ENCODE results near the gene LHFPL6.

LHFPL6 gene

DNA sequence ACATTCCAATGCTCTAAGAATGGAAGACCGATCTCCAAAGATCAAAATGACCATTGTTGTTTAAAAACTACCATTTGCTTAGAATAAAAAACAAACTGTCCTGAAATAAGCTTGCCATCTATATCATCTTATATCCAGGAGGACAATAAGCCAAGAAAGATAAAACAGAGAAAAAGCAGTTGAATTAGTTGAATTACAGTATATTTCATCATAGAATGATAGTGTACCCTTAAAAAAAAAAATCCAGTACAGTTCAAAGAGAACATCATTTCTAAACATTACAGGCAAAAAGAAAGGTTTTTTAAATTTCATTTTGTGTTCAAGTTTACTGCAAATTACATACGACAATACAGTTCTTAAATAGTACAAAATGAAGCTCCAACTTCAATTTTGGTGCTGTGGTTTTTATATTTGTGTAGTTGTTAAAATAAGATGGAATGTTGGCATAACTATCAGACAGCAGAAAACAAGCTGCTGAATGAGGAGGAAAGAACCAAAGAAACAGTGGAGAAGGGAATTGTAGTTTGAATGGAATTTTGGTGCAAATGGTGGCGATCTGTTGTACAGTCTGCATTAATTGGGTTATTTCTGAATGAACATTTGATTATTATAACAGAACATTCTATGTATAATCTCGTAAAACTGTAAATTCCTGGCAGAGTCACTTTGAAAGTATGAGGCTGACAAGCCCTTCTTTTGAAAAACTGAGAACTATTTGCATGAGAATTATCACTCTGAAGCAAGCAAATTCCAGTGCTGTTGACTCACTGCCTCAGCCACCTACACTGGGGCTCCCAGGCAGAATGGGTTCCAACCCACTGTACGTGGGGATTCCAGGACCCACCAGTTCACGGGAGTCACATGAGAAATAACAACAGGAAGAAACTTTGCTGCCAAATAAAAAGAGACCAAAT lies 37.7 kb downstream of the LHFPL6 start:
- TF ChIP-seq, protein P1, sequence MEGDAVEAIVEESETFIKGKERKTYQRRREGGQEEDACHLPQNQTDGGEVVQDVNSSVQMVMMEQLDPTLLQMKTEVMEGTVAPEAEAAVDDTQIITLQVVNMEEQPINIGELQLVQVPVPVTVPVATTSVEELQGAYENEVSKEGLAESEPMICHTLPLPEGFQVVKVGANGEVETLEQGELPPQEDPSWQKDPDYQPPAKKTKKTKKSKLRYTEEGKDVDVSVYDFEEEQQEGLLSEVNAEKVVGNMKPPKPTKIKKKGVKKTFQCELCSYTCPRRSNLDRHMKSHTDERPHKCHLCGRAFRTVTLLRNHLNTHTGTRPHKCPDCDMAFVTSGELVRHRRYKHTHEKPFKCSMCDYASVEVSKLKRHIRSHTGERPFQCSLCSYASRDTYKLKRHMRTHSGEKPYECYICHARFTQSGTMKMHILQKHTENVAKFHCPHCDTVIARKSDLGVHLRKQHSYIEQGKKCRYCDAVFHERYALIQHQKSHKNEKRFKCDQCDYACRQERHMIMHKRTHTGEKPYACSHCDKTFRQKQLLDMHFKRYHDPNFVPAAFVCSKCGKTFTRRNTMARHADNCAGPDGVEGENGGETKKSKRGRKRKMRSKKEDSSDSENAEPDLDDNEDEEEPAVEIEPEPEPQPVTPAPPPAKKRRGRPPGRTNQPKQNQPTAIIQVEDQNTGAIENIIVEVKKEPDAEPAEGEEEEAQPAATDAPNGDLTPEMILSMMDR (IDR thresholded peaks at IDR 0.05), result no peak

DNA sequence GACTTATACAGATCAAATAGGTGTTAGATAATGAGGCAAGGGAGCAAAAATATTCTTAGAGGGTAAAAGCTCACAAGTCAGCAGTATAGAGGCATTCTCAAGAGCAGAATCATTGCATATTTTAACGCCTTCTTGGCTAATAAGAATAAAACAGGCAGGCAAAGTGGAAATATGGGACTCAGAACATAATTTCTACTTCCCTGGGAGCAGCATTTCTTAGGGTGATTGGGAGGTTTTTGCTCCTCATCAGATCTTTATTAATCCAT lies 39.6 kb downstream of the LHFPL6 start:
- TF ChIP-seq, protein P1 (IDR thresholded peaks at IDR 0.05), result no peak

DNA sequence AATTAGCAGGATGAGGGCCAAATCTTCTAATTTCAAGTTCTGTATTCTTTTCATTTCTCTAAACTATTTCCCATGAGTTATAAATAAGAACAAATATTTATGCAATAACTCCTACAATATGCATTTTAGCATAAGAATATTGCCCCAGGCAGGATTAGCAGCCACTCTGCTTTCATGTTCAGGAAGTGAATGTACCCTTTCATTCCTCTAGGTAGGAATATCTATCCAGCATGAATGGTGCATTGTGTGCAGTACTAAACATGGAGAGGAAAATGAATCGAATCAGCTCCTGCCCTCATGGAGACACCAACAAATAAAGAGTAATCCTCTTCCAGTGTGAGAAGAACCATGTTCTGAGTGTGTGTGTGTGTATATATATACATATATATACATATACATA lies 41.0 kb downstream of the LHFPL6 start:
- TF ChIP-seq, protein P1 (IDR thresholded peaks at IDR 0.05), result no peak

DNA sequence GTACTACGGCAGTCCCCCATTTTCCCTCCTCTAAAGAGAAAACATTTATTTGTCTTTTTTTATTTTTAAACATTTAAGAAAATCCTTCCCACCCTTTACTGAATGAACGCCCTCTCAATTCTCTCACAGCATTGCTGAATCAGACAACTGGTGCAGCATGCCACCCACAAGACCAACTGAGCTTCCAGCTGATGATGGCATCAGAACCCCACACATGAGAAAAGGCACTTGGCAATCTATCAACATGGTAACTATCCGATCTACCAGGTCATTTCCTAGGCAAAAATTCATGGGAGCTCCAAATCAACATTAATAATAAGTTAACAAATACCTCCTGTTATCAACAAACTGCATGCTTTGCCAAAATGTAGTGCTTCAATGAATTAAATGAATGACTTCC lies 43.1 kb downstream of the LHFPL6 start:
- TF ChIP-seq, protein P1 (IDR thresholded peaks at IDR 0.05), result no peak

DNA sequence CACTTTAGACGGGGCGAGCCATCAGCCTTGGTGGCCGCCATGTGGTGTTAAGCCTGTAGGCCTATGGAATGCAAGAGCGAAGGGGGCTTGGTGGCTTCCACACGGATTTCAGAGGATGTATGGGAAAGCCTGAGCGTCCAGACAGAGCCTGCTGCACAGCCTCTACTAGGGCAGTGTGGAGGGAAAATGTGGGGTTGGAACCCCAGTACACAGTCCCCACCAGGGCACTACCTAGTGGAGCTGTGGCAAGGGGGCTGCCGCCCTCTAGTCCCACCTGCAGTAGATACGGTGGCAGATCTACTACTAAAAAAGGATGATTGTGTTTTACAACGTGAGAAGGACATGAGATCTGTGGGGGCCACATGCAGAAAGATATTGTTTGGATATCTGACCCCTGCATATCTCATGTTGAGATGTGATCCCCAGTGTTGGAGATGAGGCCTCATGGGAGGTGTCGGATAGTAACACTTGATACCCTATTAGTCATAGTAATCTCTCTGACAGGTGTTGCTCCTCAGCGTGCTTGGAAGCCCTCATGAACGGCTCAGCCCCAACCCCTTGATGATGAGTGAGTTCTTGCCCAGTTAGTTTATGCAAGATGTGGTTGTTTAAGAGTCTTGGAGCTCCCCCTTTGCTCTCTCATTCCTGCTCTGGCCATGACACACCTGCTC lies 45.6 kb downstream of the LHFPL6 start:
- TF ChIP-seq, protein P1 (IDR thresholded peaks at IDR 0.05), result no peak

DNA sequence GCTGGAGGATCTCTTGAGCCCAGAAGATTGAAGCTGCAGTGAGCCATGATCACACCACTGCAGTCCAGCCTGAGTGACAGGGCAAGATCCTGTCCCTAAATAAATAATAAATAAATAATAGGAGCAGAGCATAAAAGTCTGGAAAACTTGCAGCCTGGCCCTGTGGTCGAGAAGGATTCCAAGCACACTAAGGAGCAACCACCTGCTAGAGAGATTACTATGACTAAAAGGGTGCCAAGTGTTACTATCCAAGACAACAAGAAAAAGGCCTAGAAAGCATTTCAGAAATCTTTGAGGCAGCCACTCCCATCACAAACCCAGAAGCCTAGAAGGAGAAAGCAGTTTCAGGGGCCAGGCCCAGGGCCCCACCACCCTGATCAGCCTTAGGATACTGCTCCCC lies 46.1 kb downstream of the LHFPL6 start:
- TF ChIP-seq, protein P1 (IDR thresholded peaks at IDR 0.05), result no peak

DNA sequence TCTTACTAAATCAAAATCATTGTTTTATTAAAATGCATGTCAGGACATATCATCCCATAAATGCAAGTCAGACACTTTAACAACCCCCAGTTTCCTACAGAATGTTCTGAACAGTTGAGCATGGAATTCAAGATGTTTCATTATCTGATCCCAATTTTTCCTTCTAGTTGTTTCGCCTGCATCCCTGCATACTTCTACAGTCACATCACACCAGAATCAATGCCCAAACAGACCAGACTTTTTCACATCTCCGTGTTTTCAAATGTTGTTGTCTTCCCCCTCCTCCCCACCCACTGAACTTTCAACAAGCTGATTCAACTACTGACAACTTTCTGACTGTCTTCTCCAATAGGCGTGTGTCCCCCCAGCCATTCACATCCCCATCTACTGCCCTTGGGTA lies 48.6 kb downstream of the LHFPL6 start:
- TF ChIP-seq, protein P1 (IDR thresholded peaks at IDR 0.05), result no peak
